NCI-H187 treated with DMSO at 0.1 percent for 48 hours (cell line): ENCODE data around the gene CACNG7.

ENCODE experiments used
- DNase-seq: peaks from one replicate; lab custom pipeline; 2025; lab: John Stamatoyannopoulos, UW

CACNG7 gene

DNA sequence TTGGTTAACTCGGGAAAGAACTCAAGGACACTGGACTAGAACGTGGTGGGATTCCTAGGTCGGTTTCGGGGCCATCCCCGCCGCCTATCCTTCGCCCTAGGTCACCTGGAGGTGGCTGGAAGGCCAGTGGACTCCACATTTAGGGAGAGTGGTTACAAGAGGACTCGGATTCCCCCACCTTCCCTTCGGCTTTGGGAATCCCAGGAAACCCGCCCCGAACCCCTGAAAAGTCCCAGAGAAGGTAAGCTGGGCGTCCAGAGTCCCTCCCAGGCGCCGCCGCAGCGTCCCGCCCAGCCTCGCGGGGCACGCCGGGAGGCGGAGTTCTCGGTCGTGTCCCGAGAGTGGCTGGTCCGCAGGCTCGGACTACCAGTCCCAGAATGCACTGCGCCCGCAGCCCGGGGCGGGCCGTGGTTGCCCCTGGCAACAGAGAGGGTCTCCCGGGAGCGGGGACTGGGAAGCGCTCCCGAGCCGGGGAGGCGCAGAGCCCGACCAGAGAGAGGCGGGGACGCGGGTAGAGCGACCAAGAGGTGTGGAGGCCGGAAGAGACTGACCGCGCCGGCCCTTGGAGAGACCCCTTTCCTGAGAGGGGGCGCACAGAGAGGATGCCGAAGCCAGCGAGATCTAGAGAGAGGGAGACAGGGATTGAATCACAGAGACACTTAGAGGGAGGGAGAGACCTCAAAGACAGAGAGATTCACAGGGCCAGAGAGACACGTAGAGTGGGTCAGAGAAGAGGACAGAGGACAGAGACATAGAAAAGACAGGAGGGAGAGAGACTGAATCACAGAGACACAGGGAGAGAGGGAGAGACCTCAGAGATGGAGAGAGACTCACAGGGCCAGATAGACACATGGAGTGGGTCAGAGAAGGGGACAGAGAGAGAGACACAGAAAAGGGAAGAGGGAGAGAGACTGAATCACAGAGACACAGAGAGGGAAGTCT, 29.7 kb upstream of the CACNG7 start:
- DNase-seq = no peak

DNA sequence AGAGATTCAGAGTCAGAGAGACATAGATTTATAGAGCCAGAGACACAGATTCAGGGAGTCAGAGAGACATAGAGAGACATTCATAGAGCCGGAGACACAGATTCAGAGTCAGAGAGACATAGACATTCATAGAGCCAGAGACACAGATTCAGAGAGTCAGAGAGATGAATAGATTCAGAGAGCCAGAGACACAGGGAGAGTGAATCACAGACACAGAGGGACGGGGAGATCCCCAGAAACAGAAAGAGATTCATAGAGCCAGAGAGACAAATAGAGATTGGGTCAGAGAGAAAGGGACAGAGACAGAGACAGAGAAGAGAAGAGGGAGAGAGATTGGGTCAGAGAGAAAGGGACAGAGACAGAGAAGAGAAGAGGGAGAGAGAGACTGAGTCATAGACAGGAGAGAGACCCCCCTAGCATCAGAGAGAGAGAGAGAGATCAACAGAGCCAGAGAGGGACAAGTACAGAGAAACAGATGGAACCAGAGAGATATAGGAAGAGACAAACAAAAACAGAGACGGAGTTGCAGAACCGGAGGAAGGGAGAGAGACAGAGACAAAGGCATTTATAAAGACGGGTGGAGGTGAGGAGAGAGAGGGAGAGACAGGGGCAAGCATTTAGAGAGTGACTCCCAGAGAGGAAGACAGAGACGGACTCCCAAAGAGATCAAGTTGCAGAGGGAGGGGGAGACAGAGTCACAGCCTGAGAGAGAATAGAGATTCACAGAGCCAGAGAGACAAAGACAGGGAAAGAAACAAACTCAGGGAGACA, 28.2 kb upstream of the CACNG7 start:
- DNase-seq = no peak

DNA sequence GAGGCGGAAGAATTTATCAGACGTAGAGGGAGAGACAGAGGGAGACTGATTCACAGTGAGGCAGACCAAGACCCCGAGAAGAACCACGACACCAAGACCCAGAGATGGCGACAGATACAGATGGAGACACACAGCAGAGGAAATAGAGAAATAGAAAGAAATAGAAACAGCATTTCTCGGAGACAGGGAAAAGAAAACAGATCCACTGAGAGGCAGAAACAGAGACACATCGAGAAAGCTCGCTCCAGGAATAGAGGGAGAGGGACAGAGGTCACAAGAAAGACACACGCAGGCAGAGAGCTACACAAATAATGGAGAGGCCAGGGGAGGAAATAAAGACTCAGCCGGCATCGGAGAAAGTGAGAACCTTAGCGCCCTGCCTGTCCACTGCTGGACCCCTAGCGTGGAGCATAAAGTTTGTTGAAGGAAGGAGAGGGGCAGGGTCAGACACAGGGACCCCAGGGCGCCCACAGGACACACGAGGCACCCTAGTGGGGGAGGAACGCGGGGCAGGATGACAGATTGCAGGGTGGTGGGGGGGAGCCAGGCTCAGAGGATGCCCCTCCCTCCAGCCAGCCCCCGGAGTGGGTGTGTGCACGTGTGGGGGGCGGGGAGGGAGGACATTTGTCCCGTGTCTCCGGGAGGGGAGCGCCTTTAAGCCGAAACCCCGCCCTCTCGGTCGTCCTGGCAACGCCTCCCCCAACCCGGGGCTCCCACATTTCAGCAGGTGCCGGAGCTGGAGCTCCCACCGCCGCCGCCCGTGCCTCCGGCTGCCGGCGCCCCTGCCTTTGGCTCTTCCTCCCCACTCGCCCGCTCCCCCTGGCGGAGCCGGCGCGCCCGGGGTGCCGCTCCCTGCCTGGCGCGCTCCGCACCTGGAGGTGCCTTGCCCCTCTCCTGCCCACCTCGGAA, 27.3 kb upstream of the CACNG7 start, which contains the start of gene PRKCG:
Gene PRKCG, plus strand, starts transcription at position 716 of the 909 bp plus-strand sequence. CDS start 298 bp downstream, outside the sequence.
- no peak for DNase-seq

DNA sequence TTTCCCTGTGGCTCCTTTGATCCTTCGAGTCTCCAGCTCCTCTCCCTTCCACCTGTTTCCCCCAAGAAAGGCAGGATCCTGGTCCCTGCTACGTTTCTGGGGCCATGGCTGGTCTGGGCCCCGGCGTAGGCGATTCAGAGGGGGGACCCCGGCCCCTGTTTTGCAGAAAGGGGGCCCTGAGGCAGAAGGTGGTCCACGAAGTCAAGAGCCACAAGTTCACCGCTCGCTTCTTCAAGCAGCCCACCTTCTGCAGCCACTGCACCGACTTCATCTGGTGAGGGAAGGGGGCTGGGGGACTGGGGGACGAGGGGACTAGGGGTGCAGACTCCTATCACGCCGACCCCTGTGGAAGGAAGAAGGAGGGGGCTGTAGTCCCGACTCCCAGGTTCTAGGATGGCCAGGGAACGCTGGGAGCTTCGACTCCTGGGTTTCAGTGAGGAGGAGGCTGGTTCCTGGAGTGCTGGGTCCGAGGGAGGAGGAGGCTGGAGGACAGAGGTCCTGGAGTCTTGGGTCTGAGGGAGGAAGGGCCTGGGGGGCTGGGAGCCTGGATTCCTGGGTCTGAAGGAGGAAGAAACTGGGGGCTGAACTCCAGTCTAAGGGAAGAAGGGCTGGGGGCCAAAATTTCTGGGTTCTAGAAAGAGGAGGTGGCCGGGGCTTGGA, 26.6 kb upstream of the CACNG7 start:
- DNase-seq = no peak

- DNase-seq = no peak
These were observed 25.8 kb upstream of the CACNG7 start for GRCh38 chr19:53883231-53883661.

GRCh38 chr19:53883741-53884140, 25.3 kb upstream of the CACNG7 start:
- DNase-seq = no peak

DNA sequence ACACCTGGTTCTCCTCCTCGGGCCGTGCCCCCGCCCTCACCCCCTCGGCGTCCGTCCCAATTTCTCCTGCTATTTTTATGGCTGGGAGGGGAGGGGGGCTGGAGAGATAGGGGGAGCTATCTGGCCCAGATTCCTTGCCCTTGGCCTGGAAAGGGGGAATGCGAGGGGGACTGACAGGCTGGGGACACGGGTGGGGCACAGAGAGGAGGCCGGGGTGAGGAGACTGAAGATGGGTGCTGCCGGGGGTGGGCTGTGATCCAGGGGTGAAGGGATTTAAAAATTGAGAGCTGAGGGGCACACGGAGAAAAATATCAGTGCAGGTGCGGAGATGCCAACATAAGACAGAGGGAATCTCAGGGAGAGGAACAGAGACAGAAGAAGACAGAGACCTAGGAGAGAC, 24.8 kb upstream of the CACNG7 start:
- no peak for DNase-seq

DNA sequence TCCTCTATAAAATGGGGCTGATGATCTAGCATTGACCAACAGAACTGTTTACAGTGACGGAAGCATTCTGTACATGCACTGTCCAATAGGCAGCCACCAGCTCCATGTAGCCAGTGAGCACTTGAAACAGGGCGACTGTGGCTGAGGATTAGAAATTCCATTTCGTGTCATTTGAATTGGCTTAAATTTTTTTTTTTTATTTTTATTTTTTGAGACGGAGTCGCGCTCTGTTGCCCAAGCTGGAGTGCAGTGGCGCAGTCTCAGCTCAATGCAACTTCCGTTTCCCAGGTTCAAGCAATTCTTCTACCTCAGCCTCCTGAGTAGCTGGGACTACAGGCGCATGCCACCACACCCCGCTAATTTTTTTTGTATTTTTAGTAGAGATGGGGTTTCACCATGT, 24.0 kb upstream of the CACNG7 start:
- DNase-seq = no peak

GRCh38 chr19:53892301-53892980, 16.6 kb upstream of the CACNG7 start:
- no peak for DNase-seq

- no peak for DNase-seq
These were observed 16.1 kb upstream of the CACNG7 start for GRCh38 chr19:53892981-53893325.

- DNase-seq = no peak
These were observed 14.4 kb upstream of the CACNG7 start for GRCh38 chr19:53894707-53895106.

DNA sequence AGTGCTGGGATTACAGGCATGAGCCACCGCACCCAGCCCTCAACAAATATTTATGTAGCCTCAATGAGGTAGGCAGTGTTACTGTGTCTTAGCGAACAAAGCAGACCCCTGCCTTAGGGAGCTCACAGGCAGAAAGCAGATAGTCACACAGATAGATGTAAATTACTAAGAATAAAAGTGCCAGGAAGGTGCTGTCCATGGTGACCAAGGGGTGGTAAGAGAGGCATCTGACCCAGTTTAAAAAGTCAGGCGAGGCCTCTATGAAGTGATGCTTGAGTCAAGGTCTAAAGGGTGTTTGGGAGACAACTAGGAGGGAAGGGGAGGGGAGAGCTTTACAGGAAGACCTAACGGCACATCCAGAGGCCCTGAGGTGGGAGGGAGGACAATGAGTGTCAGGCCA, 12.4 kb upstream of the CACNG7 start:
- no peak for DNase-seq

GRCh38 chr19:53897459-53897858, 11.6 kb upstream of the CACNG7 start:
- DNase-seq = no peak

GRCh38 chr19:53898166-53898565, 10.9 kb upstream of the CACNG7 start:
- no peak for DNase-seq

GRCh38 chr19:53898636-53899341, 10.3 kb upstream of the CACNG7 start:
- no peak for DNase-seq

- no peak for DNase-seq
These were observed 8.8 kb upstream of the CACNG7 start for GRCh38 chr19:53900191-53900860.

GRCh38 chr19:53903055-53903680, 5.9 kb upstream of the CACNG7 start:
- DNase-seq = no peak

DNA sequence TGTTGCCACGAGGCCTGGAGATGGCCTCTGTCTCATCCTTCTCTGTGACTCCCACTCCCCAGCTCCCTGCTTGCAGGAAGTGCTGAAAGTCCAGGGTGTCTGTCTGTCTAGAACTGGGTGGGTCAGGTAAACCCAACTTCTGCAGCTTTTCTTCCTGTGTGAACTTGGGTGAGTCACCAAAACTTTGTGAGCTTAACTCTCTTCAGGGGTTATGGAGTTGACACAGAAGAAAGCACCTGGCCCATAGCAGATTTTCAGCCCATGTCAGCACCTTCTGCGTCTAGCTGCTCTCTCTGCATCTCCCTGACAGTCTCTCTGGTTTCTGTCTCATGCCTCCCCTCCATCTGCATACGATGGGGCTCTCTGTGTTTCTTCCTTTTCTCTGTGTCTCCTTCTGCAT, 4.2 kb upstream of the CACNG7 start:
- DNase-seq = no peak

DNA sequence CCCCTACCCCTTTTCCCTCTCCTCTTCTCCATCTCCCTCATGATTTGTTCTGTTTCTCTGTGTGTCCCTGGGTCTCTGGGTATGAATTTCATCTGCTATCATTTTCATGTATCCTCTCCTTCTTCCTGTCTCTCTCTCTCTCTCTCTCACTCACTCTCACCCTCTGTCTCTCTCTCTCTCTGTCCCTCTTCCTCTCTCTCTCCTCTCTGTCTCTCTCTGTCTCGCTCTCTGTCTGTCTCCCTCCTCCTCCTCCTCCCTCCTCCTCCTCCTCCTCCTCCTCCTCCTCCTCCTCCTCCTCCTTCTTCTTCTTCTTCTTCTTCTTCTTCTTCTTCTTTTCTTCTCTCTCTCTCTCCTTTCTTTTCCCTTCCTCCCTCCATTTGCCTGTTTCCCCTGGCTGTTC, 3.3 kb upstream of the CACNG7 start:
- no peak for DNase-seq
